Measurements from ENCODE around the gene GAS2L3. TPM values are rescaled to one million over a fixed set of nuclear protein-coding genes. Genes with fewer than 3 reads are reported as not detected.
"Not testable (repeated sequence)": the region's sequence is repeated elsewhere in the genome, so short reads cannot be mapped to it uniquely, and the experiment has no call there.

The GAS2L3 gene
- polyA plus RNA-seq, 1 of the 3 experiments (the other 2 are of a cell fraction), result 1.6 TPM

DNA sequence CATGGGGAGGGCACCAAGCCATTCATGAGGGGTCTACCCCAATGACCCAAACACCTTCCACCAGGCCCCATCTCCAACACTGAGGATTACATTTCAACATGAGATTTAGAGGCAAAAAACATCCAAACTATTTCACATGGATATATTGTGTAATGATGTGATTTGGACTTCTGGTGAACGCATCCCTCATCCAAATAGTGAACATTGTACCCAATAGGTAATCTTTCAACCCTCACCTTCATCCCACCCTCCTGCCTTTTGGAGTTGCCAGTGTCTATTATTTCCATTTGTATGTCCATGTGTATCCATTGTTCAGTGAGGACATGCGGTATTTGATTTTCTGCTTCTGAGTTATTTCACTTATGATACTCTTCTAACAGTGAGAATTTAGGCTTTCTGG is 16.1 kb upstream of the GAS2L3 start (continued):
- TF ChIP-seq, protein P1, sequence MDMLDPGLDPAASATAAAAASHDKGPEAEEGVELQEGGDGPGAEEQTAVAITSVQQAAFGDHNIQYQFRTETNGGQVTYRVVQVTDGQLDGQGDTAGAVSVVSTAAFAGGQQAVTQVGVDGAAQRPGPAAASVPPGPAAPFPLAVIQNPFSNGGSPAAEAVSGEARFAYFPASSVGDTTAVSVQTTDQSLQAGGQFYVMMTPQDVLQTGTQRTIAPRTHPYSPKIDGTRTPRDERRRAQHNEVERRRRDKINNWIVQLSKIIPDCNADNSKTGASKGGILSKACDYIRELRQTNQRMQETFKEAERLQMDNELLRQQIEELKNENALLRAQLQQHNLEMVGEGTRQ (IDR thresholded peaks at IDR 0.05; ENCODE audit: borderline replicate concordance, low read depth, low read length), result no peak
- TF ChIP-seq, protein P2, sequence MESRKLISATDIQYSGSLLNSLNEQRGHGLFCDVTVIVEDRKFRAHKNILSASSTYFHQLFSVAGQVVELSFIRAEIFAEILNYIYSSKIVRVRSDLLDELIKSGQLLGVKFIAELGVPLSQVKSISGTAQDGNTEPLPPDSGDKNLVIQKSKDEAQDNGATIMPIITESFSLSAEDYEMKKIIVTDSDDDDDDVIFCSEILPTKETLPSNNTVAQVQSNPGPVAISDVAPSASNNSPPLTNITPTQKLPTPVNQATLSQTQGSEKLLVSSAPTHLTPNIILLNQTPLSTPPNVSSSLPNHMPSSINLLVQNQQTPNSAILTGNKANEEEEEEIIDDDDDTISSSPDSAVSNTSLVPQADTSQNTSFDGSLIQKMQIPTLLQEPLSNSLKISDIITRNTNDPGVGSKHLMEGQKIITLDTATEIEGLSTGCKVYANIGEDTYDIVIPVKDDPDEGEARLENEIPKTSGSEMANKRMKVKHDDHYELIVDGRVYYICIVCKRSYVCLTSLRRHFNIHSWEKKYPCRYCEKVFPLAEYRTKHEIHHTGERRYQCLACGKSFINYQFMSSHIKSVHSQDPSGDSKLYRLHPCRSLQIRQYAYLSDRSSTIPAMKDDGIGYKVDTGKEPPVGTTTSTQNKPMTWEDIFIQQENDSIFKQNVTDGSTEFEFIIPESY (IDR thresholded peaks at IDR 0.05; ENCODE audit: borderline replicate concordance, low read depth), result no peak
- no peak for TF ChIP-seq CHD2 (IDR thresholded peaks at IDR 0.05; ENCODE audit: low read length, partially characterized antibody)
- TF ChIP-seq TCF12 (IDR thresholded peaks at IDR 0.05), result no peak
- no peak for TF ChIP-seq YY1 (IDR thresholded peaks at IDR 0.05; ENCODE audit: low read depth)

DNA sequence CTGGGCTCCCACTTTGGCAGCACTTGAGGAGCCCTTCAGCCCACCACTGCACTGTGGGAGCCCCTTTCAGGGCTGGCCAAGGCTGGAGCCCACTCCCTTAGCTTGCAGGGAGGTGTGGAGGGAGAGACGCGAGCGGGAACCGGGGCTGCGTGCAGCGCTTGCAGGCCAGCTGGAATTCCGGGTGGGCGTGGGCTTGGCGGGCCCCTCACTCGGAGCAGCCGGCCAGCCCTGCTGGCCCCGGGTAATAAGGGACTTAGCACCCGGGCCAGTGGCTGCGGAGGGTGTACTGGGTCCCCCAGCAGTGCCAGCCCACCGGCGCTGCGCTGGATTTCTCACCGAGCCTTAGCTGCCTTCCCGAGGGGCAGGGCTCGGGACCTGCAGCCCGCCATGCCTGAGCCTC is 14.2 kb upstream of the GAS2L3 start:
- H2AFZ ChIP-seq (ENCODE audit: low read depth); H3K79me2 ChIP-seq (ENCODE audit: insufficient read depth); H3K27ac ChIP-seq (ENCODE audit: low read depth in 2 of 2, low read length in 1 of 2); H3K27me3 ChIP-seq (ENCODE audit: insufficient read depth); H3K4me2 ChIP-seq; POLR2A ChIA-PET; H3K36me3 ChIP-seq (replicated peaks in 1 of 2; ENCODE audit: control insufficient read depth in 1 of 2, insufficient read depth in 2 of 2, low read length in 1 of 2); H3K9me3 ChIP-seq; H3K4me1 ChIP-seq (ENCODE audit: control insufficient read depth in 1 of 2, insufficient read depth in 2 of 2, low read depth in 1 of 2, low read length in 1 of 2); H4K20me1 ChIP-seq (ENCODE audit: insufficient read depth); H3K4me3 ChIP-seq (ENCODE audit: low read depth in 2 of 2, low read length in 1 of 2); H3K9ac ChIP-seq; DNase-seq; H3K9me2 ChIP-seq: not testable (repeated sequence)
- 100% methylated on average over 1 of the region's 21 CpGs for WGBS (ENCODE audit: low lambda C conversion rate)
- peaks cover 11% of the 10 kb centered on the region for H3F3A ChIP-seq (replicated peaks; ENCODE audit: insufficient read depth)
- CTCF ChIA-PET, result interaction anchor here (1.2 kb wide), 1 partner anchor 210 kb away, joined by 3 read pairs; no protein-coding TSS in a partner anchor

DNA sequence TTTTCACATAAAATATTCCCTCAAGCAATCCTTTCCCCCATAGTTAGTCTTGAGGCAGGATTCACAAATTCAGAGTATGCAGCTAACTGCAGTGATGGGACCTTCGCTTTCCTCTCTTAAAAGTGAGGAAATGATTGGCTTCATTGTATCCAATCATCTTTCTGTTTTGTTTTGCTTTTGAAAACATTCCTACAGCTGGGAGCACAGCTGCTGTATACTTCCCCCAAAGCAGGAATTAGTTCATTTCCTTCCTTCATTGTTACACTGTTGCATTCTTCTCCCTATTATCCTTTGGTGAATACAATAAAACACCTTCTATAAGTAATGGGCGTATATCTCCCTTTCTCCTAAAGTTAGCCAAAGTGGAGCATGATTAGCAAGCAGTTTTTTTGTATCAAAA is 9.4 kb upstream of the GAS2L3 start:
- DNase-seq, result no peak
- CTCF ChIA-PET, result interaction anchor here (0.6 kb wide), 1 partner anchor 425 kb away, joined by 3 read pairs; no protein-coding TSS in a partner anchor
- Histone ChIP-seq H3K4me3 (ENCODE audit: low read depth in 2 of 2, low read length in 1 of 2) (no peak overlapping the region), H3K9ac (no peak overlapping the region), H3K9me2 (no peaks in the 10 kb centered on the region), H3K9me3 (no peaks in the 10 kb centered on the region), H3K4me2 (no peak overlapping the region), H3K27me3 (ENCODE audit: insufficient read depth) (no peaks in the 10 kb centered on the region), H3K27ac (ENCODE audit: low read depth in 2 of 2, low read length in 1 of 2) (no peak overlapping the region), H3K36me3 (replicated peaks in 1 of 2; ENCODE audit: control insufficient read depth in 1 of 2, insufficient read depth in 2 of 2, low read length in 1 of 2) (no peaks in the 10 kb centered on the region), H2AFZ (ENCODE audit: low read depth) (no peak overlapping the region), H4K20me1 (ENCODE audit: insufficient read depth) (no peaks in the 10 kb centered on the region), H3K79me2 (ENCODE audit: insufficient read depth) (no peaks in the 10 kb centered on the region), H3F3A (replicated peaks; ENCODE audit: insufficient read depth) (no peaks in the 10 kb centered on the region), H3K4me1 (ENCODE audit: control insufficient read depth in 1 of 2, insufficient read depth in 2 of 2, low read depth in 1 of 2, low read length in 1 of 2) (no peaks in the 10 kb centered on the region)
- TF ChIP-seq, protein P3, sequence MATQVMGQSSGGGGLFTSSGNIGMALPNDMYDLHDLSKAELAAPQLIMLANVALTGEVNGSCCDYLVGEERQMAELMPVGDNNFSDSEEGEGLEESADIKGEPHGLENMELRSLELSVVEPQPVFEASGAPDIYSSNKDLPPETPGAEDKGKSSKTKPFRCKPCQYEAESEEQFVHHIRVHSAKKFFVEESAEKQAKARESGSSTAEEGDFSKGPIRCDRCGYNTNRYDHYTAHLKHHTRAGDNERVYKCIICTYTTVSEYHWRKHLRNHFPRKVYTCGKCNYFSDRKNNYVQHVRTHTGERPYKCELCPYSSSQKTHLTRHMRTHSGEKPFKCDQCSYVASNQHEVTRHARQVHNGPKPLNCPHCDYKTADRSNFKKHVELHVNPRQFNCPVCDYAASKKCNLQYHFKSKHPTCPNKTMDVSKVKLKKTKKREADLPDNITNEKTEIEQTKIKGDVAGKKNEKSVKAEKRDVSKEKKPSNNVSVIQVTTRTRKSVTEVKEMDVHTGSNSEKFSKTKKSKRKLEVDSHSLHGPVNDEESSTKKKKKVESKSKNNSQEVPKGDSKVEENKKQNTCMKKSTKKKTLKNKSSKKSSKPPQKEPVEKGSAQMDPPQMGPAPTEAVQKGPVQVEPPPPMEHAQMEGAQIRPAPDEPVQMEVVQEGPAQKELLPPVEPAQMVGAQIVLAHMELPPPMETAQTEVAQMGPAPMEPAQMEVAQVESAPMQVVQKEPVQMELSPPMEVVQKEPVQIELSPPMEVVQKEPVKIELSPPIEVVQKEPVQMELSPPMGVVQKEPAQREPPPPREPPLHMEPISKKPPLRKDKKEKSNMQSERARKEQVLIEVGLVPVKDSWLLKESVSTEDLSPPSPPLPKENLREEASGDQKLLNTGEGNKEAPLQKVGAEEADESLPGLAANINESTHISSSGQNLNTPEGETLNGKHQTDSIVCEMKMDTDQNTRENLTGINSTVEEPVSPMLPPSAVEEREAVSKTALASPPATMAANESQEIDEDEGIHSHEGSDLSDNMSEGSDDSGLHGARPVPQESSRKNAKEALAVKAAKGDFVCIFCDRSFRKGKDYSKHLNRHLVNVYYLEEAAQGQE (IDR thresholded peaks at IDR 0.05; ENCODE audit: low read depth, low read length), result no peak
- TF ChIP-seq CHD2 (IDR thresholded peaks at IDR 0.05; ENCODE audit: low read length, partially characterized antibody), result no peak
- no peak for TF ChIP-seq POLR2AphosphoS5 (IDR thresholded peaks at IDR 0.05; ENCODE audit: low read depth, low read length)
- TF ChIP-seq RAD21 (IDR thresholded peaks at IDR 0.05; ENCODE audit: low read length), result no peak
- POLR2A ChIA-PET, result no interaction called here
- 71% methylated on average over 2 of the region's 2 CpGs for WGBS (ENCODE audit: low lambda C conversion rate)
